Measurements from ENCODE around the gene MEX3D. TPM values are rescaled to one million over a fixed set of nuclear protein-coding genes. Genes with fewer than 3 reads are reported as not detected.

Gene MEX3D
- total and polyA plus RNA-seq, 2 donors (not counting 1 experiment from before 2014, with no cell fraction given), result 5.3 to 33.0 TPM

- no peak overlapping the region for H3K4me3 ChIP-seq (replicated peaks in 1 of 4; ENCODE audit: control extremely low read depth in 1 of 4, insufficient read depth in 1 of 4, low read depth in 3 of 4, low read length in 4 of 4)
- DNase-seq (ENCODE audit: low read depth in 2 of 2), result no peak
- H3K27ac ChIP-seq (ENCODE audit: insufficient read depth, low read length), result no peak overlapping the region
- no peak overlapping the region for H2AFZ ChIP-seq (ENCODE audit: low read length)
- no peak overlapping the region for H3K9ac ChIP-seq (ENCODE audit: insufficient read depth, low read length)
- H3K27me3 ChIP-seq (ENCODE audit: control insufficient read depth, insufficient read depth, low read length), result no peaks in the 10 kb centered on the region
- H3K4me1 ChIP-seq (ENCODE audit: control insufficient read depth, extremely low read depth, insufficient read depth, low read length), result no peaks in the 10 kb centered on the region
- H4K20me1 ChIP-seq (ENCODE audit: control insufficient read depth, extremely low read depth, insufficient read depth, low read length), result no peaks in the 10 kb centered on the region
- H3K79me2 ChIP-seq (ENCODE audit: control insufficient read depth, insufficient read depth, low read length), result no peaks in the 10 kb centered on the region
- no peaks in the 10 kb centered on the region for H3K9me3 ChIP-seq (ENCODE audit: control insufficient read depth, insufficient read depth, low read depth, low read length)
- no peak overlapping the region for H3K4me2 ChIP-seq (ENCODE audit: extremely low read depth, insufficient read depth, low read length)
- H3K36me3 ChIP-seq (ENCODE audit: control insufficient read depth, insufficient read depth, low read length), result peaks cover 16% of the 10 kb centered on the region
- TF ChIP-seq CTCF (conservative IDR thresholded peaks at IDR 0.05 in 1 of 2, IDR thresholded peaks at IDR 0.05 in 1 of 2; ENCODE audit: low read depth in 1 of 2, low read length in 2 of 2), result no peak
Observed at GRCh38 chr19:1575323-1576241, 7.5 kb upstream of the MEX3D start.

GRCh38 chr19:1574354-1575136 is 6.4 kb upstream of the MEX3D start:
- Histone ChIP-seq H4K20me1 (ENCODE audit: control insufficient read depth, extremely low read depth, insufficient read depth, low read length) (no peaks in the 10 kb centered on the region), H2AFZ (ENCODE audit: low read length) (no peak overlapping the region), H3K4me2 (ENCODE audit: extremely low read depth, insufficient read depth, low read length) (no peak overlapping the region), H3K36me3 (ENCODE audit: control insufficient read depth, insufficient read depth, low read length) (peaks cover 13% of the 10 kb centered on the region), H3K79me2 (ENCODE audit: control insufficient read depth, insufficient read depth, low read length) (no peaks in the 10 kb centered on the region), H3K9me3 (ENCODE audit: control insufficient read depth, insufficient read depth, low read depth, low read length) (no peaks in the 10 kb centered on the region), H3K27me3 (ENCODE audit: control insufficient read depth, insufficient read depth, low read length) (no peaks in the 10 kb centered on the region), H3K4me1 (ENCODE audit: control insufficient read depth, extremely low read depth, insufficient read depth, low read length) (no peaks in the 10 kb centered on the region), H3K9ac (ENCODE audit: insufficient read depth, low read length) (no peak overlapping the region), H3K4me3 (replicated peaks in 1 of 4; ENCODE audit: control extremely low read depth in 1 of 4, insufficient read depth in 1 of 4, low read depth in 3 of 4, low read length in 4 of 4) (no peak overlapping the region), H3K27ac (ENCODE audit: insufficient read depth, low read length) (no peak overlapping the region)
- TF ChIP-seq EZH2 (IDR thresholded peaks at IDR 0.05; ENCODE audit: low read length, missing control alignments), result no peak
- TF ChIP-seq CTCF (conservative IDR thresholded peaks at IDR 0.05 in 1 of 2, IDR thresholded peaks at IDR 0.05 in 1 of 2; ENCODE audit: low read depth in 1 of 2, low read length in 2 of 2), result no peak
- DNase-seq (ENCODE audit: low read depth in 2 of 2), result no peak

- Histone ChIP-seq H3K79me2 (ENCODE audit: control insufficient read depth, insufficient read depth, low read length) (no peaks in the 10 kb centered on the region), H3K9me3 (ENCODE audit: control insufficient read depth, insufficient read depth, low read depth, low read length) (no peaks in the 10 kb centered on the region), H3K9ac (ENCODE audit: insufficient read depth, low read length) (no peak overlapping the region), H3K4me3 (replicated peaks in 1 of 4; ENCODE audit: control extremely low read depth in 1 of 4, insufficient read depth in 1 of 4, low read depth in 3 of 4, low read length in 4 of 4) (no peak overlapping the region), H4K20me1 (ENCODE audit: control insufficient read depth, extremely low read depth, insufficient read depth, low read length) (no peaks in the 10 kb centered on the region), H2AFZ (ENCODE audit: low read length) (no peak overlapping the region), H3K36me3 (ENCODE audit: control insufficient read depth, insufficient read depth, low read length) (peaks cover 6% of the 10 kb centered on the region), H3K27ac (ENCODE audit: insufficient read depth, low read length) (no peak overlapping the region), H3K4me1 (ENCODE audit: control insufficient read depth, extremely low read depth, insufficient read depth, low read length) (no peaks in the 10 kb centered on the region), H3K4me2 (ENCODE audit: extremely low read depth, insufficient read depth, low read length) (no peak overlapping the region), H3K27me3 (ENCODE audit: control insufficient read depth, insufficient read depth, low read length) (no peaks in the 10 kb centered on the region)
- no peak for TF ChIP-seq CTCF (conservative IDR thresholded peaks at IDR 0.05 in 1 of 2, IDR thresholded peaks at IDR 0.05 in 1 of 2; ENCODE audit: low read depth in 1 of 2, low read length in 2 of 2)
- no peak for TF ChIP-seq EZH2 (IDR thresholded peaks at IDR 0.05; ENCODE audit: low read length, missing control alignments)
- DNase-seq (ENCODE audit: low read depth in 2 of 2), result no peak
Observed at GRCh38 chr19:1572795-1573194, 4.7 kb upstream of the MEX3D start.

Measured in fibroblast of lung (primary cell).